Measurements from ENCODE around the gene MIEF1.

DNA sequence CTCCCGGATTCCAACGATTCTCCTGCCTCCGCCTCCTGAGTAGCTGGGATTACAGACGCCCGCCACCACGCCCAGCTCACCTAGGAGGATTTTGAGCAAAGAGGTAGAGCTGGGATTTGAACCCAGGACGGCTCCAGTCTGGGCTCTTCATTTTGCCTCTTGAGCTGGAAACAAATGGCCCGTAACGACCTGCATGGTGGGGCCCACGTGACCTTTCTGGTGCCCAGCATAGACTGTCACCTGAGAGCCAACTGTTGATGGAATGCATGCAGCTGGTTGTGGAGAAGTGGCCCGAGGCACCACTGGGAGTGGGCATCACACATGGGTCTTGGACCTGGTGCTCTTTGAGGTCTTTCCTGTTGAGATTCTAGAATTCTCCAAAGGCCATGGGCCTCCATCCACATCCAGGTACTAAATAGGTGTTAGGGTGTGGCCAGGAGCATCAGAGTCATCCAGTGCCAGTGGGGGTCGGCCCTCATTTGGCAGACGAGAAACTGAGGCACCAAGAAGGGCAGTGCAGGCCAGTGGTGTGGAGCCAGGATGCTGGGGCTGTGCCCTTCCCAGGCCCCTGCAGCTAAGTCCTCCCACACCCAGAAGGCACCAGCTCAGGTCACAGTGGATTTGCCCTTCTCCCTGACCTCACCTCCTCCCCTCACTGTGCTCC is 22.1 kb downstream of the MIEF1 start:
- no peak for TF ChIP-seq SP1 (IDR thresholded peaks at IDR 0.05)
- no peak for TF ChIP-seq FOXA1 (IDR thresholded peaks at IDR 0.05)
- no peak for TF ChIP-seq ELF4 (IDR thresholded peaks at IDR 0.05)
- TF ChIP-seq TARDBP (IDR thresholded peaks at IDR 0.05), result no peak
- TF ChIP-seq FOXM1 (IDR thresholded peaks at IDR 0.05; ENCODE audit: borderline replicate concordance), result no peak
- no peak for TF ChIP-seq NFRKB (IDR thresholded peaks at IDR 0.05)
- no peak for TF ChIP-seq CTBP1 (IDR thresholded peaks at IDR 0.05; ENCODE audit: borderline replicate concordance)
- TF ChIP-seq BHLHE40 (IDR thresholded peaks at IDR 0.05; ENCODE audit: borderline replicate concordance), result no peak
- TF ChIP-seq ZNF384 (IDR thresholded peaks at IDR 0.05), result peak; percentile 16
- TF ChIP-seq SUZ12 (IDR thresholded peaks at IDR 0.05), result no peak
